ENCODE data around the gene MED13L. TPM values are rescaled to one million over a fixed set of nuclear protein-coding genes. Genes with fewer than 3 reads are reported as not detected.

Gene MED13L
- 20.1 and 38.7 TPM in 2 replicates for total RNA-seq (2014; rRNA removed; shearing (Covaris generic); ENCODE audit: low replicate concordance)

- in situ Hi-C loops (cut with HindIII; ENCODE audit: low pct_unique_long_range_greater_than_20kb, low sequenced_read_pairs), result no loop called here
- DNase-seq (ENCODE audit: low read depth), result peak; percentile 64
These were observed at the start of gene MED13L for GRCh38 chr12:116277467-116278278. Gene MED13L, minus strand, starts transcription at chr12:116277693. Its CDS starts 562 bp downstream, at chr12:116277131.

DNA sequence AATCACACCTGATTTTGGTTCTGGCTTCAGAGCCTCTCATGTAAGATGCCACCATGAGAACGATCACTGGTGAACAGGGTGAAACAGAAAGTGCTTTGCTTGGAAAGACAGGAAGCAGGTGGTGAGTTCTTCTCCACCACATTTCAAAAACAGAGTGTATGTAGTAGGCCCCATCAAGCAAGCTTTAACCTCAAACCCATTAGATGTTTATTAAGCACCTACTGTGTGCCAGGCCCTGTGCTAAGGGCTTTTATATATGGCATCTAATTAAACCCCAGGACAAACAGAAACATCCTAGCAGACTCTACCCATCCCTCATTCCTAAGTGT, 47.8 kb upstream of the MED13L start:
- in situ Hi-C loops (cut with HindIII; ENCODE audit: low pct_unique_long_range_greater_than_20kb, low sequenced_read_pairs), result no loop called here
- DNase-seq (ENCODE audit: low read depth), result no peak

- in situ Hi-C loops (cut with HindIII; ENCODE audit: low pct_unique_long_range_greater_than_20kb, low sequenced_read_pairs), result no loop called here
- DNase-seq (ENCODE audit: low read depth), result no peak
These were observed 47.3 kb upstream of the MED13L start for GRCh38 chr12:116324654-116325335.

DNA sequence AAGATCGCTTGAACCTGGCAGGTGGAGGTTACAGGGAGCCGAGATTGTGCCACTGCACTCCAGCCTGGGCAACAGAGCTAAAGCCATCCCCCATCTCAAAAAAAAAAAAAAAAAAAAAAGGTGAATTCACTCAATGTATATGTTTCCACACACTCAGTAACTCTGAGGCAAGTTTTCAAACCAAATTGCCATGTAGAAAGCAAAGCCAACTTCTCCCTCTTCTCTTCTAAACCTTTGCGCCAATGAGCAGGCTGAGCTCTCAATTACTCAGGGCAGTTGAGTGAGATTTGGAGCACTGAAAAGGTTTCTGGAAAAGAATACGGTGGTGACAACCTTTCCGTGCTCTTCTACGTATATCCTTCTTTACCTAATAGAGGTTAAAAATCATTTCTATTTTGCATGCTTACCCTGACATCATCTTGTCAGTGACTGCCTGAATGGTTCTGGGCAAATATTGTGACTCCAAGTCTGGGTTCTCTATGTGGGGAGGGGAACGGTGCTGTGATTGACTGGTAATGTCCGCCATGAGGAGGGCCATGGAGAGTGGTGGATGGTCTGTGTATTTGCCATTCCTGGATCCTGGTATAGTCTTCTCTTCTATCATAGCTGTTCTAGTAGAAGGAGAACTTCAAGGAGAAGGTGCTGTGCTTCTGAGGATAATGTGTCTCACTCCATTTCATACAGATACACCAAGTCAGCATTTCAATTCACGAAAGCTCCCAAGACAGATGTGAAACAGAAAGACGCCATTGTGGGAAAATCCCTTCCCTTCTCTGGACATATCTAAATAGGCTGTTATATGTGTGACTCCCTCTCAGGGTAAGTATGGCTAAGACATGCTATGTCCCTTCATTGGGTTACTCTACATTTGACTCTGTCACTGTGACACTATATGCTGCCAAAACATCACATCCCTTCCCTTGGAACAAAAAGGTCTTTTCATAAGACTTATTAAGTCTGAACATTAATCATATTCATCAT, 46.2 kb upstream of the MED13L start:
- in situ Hi-C loops (cut with HindIII; ENCODE audit: low pct_unique_long_range_greater_than_20kb, low sequenced_read_pairs), result no loop called here
- DNase-seq (ENCODE audit: low read depth), result no peak

GRCh38 chr12:116321913-116322312, 44.4 kb upstream of the MED13L start:
- DNase-seq (ENCODE audit: low read depth), result no peak
- in situ Hi-C loops (cut with HindIII; ENCODE audit: low pct_unique_long_range_greater_than_20kb, low sequenced_read_pairs), result no loop called here

GRCh38 chr12:116320791-116321217, 43.3 kb upstream of the MED13L start:
- in situ Hi-C loops (cut with HindIII; ENCODE audit: low pct_unique_long_range_greater_than_20kb, low sequenced_read_pairs), result no loop called here
- DNase-seq (ENCODE audit: low read depth), result no peak

- no peak for DNase-seq (ENCODE audit: low read depth)
- in situ Hi-C loops (cut with HindIII; ENCODE audit: low pct_unique_long_range_greater_than_20kb, low sequenced_read_pairs), result no loop called here
These were observed 42.6 kb upstream of the MED13L start for GRCh38 chr12:116319898-116320621.

- in situ Hi-C loops (cut with HindIII; ENCODE audit: low pct_unique_long_range_greater_than_20kb, low sequenced_read_pairs), result no loop called here
These were observed 41.9 kb upstream of the MED13L start for GRCh38 chr12:116319233-116319897.

GRCh38 chr12:116318576-116319232, 41.2 kb upstream of the MED13L start:
- in situ Hi-C loops (cut with HindIII; ENCODE audit: low pct_unique_long_range_greater_than_20kb, low sequenced_read_pairs), result no loop called here
- DNase-seq (ENCODE audit: low read depth), result no peak

More at GRCh38 chr12:116319233-116319897, 41.9 kb upstream of the MED13L start:
- no peak for DNase-seq (ENCODE audit: low read depth)

GRCh38 chr12:116317986-116318575, 40.6 kb upstream of the MED13L start:
- DNase-seq (ENCODE audit: low read depth), result no peak
- in situ Hi-C loops (cut with HindIII; ENCODE audit: low pct_unique_long_range_greater_than_20kb, low sequenced_read_pairs), result no loop called here

- DNase-seq (ENCODE audit: low read depth), result no peak
- in situ Hi-C loops (cut with HindIII; ENCODE audit: low pct_unique_long_range_greater_than_20kb, low sequenced_read_pairs), result no loop called here
These were observed 39.6 kb upstream of the MED13L start for GRCh38 chr12:116317139-116317538.

DNA sequence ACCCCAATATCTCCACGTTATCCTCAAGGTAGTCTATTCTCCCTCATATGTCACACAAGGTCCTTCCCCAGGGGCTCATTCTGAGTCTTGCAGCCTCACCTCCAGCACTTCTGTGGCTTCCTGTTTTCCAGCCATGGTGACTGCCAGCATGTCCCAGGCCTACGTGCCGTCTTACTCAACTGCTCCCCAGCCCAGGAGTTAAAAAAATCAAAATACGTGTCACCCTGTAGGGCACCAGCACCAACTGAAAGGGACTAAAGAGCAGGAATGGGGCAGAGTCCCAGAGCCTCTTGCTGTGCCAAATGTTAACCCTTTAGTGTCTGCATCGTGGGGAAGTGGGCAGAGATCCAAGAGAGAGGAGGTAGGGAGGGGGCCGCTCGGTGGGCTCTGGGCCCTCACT, 37.0 kb upstream of the MED13L start:
- no peak for DNase-seq (ENCODE audit: low read depth)
- in situ Hi-C loops (cut with HindIII; ENCODE audit: low pct_unique_long_range_greater_than_20kb, low sequenced_read_pairs), result no loop called here

DNA sequence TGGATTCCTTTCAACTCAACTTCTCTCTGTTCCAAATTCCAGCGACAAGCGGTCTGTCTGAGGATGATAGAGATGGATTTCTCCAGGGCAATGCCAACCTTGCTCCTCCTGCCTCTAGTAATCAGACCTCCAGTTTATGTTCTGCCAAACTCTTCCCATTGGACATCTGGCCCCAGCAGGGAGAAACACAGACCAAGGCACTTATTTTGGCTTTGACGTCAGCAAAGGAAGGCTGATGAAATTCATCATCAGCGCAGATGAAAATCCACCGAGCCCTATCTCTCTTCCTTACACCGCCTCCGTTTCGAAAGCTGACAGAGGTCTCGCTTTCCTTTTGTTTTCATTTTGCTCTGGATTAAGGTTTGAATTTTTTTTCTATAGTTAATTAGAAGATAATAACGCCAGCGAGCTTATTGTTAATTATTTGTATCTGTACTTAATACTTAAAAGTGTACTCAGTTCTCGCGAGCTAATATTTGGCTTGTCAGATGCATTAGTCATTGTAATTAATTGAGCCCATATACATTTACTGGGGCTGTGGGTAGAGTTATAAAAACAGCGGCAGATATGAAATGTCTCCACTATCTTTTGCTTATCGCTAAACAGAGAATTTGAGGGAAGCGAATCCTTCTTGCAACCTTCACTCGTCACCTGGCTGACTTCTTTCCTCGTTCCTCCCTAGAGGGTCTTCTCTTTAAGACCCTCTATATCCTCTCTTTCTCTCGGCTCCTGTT, 35.9 kb upstream of the MED13L start:
- in situ Hi-C loops (cut with HindIII; ENCODE audit: low pct_unique_long_range_greater_than_20kb, low sequenced_read_pairs), result no loop called here
- DNase-seq (ENCODE audit: low read depth), result no peak

DNA sequence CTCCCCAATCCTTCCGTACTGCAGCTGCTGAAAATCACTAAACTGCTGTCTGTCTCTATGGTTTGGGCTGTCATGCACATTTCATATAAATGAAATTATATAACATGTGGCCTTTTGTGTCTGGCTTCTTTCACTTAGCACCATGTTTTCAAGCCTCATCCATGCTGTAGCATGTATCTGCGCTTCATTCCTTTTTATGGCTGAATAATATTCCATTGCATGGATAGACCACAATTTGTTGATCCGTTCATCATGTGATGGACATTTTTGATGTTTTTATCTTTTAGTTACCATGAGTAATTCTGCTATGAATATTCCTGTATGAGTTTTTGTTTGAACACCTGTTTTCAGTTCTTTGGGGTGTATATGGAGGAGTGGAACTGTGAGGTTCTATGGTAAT, 32.6 kb upstream of the MED13L start:
- no peak for DNase-seq (ENCODE audit: low read depth)
- in situ Hi-C loops (cut with HindIII; ENCODE audit: low pct_unique_long_range_greater_than_20kb, low sequenced_read_pairs), result no loop called here

DNA sequence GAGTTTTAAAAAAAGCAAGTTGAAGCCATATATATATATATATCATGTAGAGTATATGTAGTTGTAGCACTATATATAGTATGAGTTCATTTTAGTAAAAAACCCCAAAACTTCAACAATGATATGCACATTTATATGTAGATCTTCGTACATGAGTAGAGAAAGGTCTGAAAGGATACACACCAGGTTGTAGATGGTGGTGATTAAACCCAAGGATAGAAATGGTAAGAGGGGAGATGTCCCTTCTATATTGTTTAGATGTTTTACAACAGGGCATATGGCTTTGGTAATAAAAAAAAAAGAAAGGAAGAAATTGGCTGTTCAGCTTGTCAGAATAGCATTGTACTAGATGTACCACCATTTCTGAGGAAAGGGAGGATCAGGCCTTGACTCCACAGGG, 31.9 kb upstream of the MED13L start:
- no peak for DNase-seq (ENCODE audit: low read depth)
- in situ Hi-C loops (cut with HindIII; ENCODE audit: low pct_unique_long_range_greater_than_20kb, low sequenced_read_pairs), result no loop called here

DNA sequence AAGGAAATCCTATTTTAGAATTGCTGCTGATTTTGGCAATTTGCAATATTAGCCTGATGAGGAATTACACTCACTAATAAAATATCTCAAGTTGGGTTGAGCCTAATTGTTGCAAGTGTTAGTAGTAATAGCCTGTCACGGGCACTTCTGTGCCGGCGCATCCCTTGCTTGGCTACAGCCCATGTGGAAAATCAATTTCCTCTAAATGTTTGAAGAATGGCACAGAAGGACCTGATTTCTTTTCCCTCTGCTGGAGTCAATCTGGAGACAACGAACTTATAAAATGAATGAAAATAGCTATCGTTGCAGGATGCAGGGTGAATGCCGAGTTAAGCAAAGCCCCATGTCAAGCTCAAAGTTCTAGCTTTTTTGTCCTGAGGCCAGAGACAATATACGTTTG, 31.2 kb upstream of the MED13L start:
- in situ Hi-C loops (cut with HindIII; ENCODE audit: low pct_unique_long_range_greater_than_20kb, low sequenced_read_pairs), result no loop called here
- DNase-seq (ENCODE audit: low read depth), result no peak
